K562 treated with DMSO at 1 percent for 48 hours (cell line): ENCODE measurements around the gene CARF. TPM values are rescaled to one million over a fixed set of nuclear protein-coding genes. Genes with fewer than 3 reads are reported as not detected.

ENCODE experiments used
- total RNA-seq: library from RNA; unstranded; fragments of 300-600 nt; gene quantifications from 2 replicates; pipeline ENCODE4 v1.2.3, GENCODE V29; 2022; ENCODE audit warnings: low replicate concordance; ENCODE audit errors: extremely low read depth

The CARF gene, protein sequence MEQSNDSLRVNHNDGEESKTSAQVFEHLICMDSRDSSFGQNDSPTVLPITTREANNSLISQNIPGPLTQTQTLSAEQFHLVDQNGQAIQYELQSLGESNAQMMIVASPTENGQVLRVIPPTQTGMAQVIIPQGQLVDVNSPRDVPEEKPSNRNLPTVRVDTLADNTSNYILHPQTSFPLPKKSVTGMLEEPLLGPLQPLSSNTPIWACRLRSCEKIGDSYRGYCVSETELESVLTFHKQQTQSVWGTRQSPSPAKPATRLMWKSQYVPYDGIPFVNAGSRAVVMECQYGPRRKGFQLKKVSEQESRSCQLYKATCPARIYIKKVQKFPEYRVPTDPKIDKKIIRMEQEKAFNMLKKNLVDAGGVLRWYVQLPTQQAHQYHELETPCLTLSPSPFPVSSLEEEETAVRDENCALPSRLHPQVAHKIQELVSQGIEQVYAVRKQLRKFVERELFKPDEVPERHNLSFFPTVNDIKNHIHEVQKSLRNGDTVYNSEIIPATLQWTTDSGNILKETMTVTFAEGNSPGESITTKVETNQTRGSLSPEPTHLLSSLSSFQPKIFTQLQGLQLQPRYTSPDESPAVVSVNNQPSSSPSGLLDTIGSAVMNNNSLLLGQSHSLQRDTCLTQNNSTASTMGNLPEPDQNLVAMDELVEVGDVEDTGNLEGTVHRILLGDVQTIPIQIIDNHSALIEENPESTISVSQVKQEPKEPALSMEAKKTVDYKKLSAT
- total RNA-seq = not detected in 2 replicates

GRCh38 chr2:202911512-202912341 lies at the start of gene CARF, which contains the start of gene WDR12:
Gene CARF (plus strand): TSS chr2:202912275. CDS start chr2:202941903, 29,628 bp downstream.
Gene WDR12 (minus strand): TSS chr2:202911673. CDS start chr2:202911476, 197 bp downstream.

DNA sequence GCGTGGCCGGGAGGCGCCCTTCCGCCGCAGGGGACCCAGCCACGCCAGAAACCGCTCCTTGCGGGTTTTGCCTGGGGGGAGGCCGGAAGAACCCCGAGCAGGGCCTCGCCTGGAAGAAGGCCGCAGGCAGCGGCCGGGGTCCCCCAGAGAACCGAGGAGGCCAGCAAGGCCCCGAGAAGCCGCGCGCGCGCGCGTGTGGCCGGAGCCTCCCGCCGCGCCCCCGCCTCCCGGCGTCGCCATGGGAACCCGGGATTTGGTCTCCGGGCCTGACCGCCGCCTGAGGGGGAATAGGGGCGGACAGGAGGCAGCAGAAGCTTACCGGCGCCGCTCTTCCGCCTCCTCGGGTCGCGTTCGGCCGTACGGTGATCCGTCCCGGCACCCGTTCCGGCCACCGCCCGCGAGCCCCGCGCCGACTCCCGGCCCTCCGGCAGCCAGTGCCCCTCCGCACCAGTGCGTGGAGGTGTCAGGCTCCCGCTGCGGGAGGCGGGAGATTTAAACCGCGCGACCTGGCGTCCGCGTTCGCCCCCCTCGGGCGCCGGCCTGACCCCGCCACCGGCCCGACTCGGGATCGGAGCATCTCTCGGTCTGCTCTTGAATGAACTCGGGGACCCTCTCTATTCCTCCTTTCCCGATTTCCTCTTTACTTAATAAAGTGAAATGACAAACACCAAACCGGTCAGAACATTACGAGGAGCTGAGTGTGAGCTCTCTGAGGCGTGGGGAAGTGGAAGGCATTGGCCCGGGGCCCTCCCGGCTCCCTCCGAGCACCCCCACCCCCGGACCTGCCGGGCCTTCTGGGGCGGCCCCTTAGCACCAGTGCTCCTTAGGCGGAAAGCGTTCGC lies 40.6 kb upstream of the CARF start, which contains the start of gene ICA1L:
Gene ICA1L, minus strand, starts transcription at position 467 of the 842 bp plus-strand sequence. CDS start 42,757 bp downstream, outside the sequence.

DNA sequence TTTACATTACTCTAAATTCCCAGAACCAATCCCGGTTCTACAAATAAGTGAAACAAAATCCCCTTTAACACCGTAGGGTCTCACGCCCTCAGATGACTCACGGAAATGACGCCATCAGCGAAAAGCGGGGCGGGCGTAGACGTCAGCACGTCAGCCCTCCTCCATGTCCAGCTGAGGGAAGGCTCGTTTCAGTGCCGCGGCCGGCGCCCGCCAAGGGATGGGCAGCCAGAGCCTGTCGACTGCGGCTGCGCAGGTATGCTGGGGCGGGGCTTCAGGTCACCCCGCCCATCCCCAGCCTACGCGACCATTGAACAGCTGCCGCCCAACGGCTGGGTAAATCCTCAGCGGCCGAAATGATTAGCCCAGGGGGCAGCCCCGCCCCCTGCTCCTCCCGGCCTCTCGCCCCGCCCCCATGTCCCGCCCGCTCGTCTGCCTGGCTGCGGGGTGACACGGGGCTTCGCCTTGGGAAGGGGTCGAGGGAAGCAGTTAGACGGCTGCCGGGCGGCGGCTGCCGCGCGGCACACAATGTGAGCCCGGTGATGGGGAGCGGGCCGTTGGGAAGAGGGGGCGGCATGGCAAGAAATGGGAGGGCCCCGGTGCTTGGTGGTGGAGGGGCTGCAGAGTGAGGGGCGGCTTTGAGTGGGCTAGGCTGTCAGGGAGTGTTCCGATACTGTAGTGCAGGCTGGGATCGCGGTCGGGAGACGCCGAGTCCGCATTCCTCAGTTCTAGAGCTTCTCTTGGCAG lies 102.6 kb downstream of the CARF start, which contains the start of gene NBEAL1:
Gene NBEAL1, plus strand, starts transcription at position 420 of the 744 bp plus-strand sequence. CDS start 1,510 bp downstream, outside the sequence.

Other genes starting within 250 kb of the CARF start
- not detected in 2 replicates for gene ICA1L, start 40.5 kb upstream of the CARF start, total RNA-seq
- not detected in 2 replicates for gene WDR12, start 602 bp upstream of the CARF start, total RNA-seq
- gene NBEAL1, start 102.6 kb downstream of the CARF start, total RNA-seq = not detected in 2 replicates